Skeletal muscle cell (primary cell): Measurements from ENCODE around the gene SYT17.

Experiments
- DNase-seq: peaks from one replicate; pipeline ENCODE4 v3.0.0-alpha.2; 2010; ENCODE audit warnings: low read depth
- H3K4me3 ChIP-seq: 2 replicates; pipeline ENCODE4 v1.5.1; 2011; ENCODE audit warnings: low read depth, mild to moderate bottlenecking, control low read depth, low read length, moderate library complexity

The SYT17 gene

GRCh38 chr16:19203374-19203966 lies 35.4 kb downstream of the SYT17 start:
- H3K4me3 ChIP-seq, result no peak overlapping the region
- no peak for DNase-seq

GRCh38 chr16:19210280-19210924 lies 42.4 kb downstream of the SYT17 start:
- H3K4me3 ChIP-seq, result no peak overlapping the region
- no peak for DNase-seq

- no peak overlapping the region for H3K4me3 ChIP-seq
- DNase-seq, result no peak
Observed at GRCh38 chr16:19210968-19211367, 42.9 kb downstream of the SYT17 start.

- H3K4me3 ChIP-seq, result no peak overlapping the region
- DNase-seq, result no peak
Observed at GRCh38 chr16:19212059-19212458, 44.0 kb downstream of the SYT17 start.

GRCh38 chr16:19213885-19214284 lies 45.8 kb downstream of the SYT17 start:
- no peak for DNase-seq
- H3K4me3 ChIP-seq, result no peak overlapping the region

- no peak for DNase-seq
- H3K4me3 ChIP-seq, result no peak overlapping the region
Observed at GRCh38 chr16:19215705-19216104, 47.7 kb downstream of the SYT17 start.

- no peak overlapping the region for H3K4me3 ChIP-seq
Observed at GRCh38 chr16:19218581-19218980, 50.5 kb downstream of the SYT17 start.

GRCh38 chr16:19219836-19220235 lies 51.8 kb downstream of the SYT17 start:
- no peak for DNase-seq
- no peak overlapping the region for H3K4me3 ChIP-seq

More at GRCh38 chr16:19218581-19218980, 50.5 kb downstream of the SYT17 start:
- no peak for DNase-seq

GRCh38 chr16:19223235-19224170 lies 55.5 kb downstream of the SYT17 start:
- no peak for DNase-seq
- H3K4me3 ChIP-seq, result no peak overlapping the region

- H3K4me3 ChIP-seq, result no peak overlapping the region
- DNase-seq, result no peak
Observed at GRCh38 chr16:19225651-19226050, 57.6 kb downstream of the SYT17 start.

GRCh38 chr16:19227643-19228042 lies 59.6 kb downstream of the SYT17 start:
- DNase-seq, result no peak
- H3K4me3 ChIP-seq, result no peak overlapping the region

GRCh38 chr16:19228052-19228451 lies 60.0 kb downstream of the SYT17 start:
- H3K4me3 ChIP-seq, result no peak overlapping the region
- DNase-seq, result no peak

- no peak overlapping the region for H3K4me3 ChIP-seq
- DNase-seq, result no peak
Observed at GRCh38 chr16:19228575-19228974, 60.5 kb downstream of the SYT17 start.

GRCh38 chr16:19230575-19230974 lies 62.5 kb downstream of the SYT17 start:
- H3K4me3 ChIP-seq, result no peak overlapping the region
- DNase-seq, result no peak

- no peak overlapping the region for H3K4me3 ChIP-seq
- DNase-seq, result no peak
Observed at GRCh38 chr16:19231881-19232280, 63.8 kb downstream of the SYT17 start.

GRCh38 chr16:19232988-19233387 lies 64.9 kb downstream of the SYT17 start:
- DNase-seq, result no peak
- H3K4me3 ChIP-seq, result no peak overlapping the region

- no peak overlapping the region for H3K4me3 ChIP-seq
- no peak for DNase-seq
Observed at GRCh38 chr16:19235478-19235877, 67.4 kb downstream of the SYT17 start.

- no peak for DNase-seq
- no peak overlapping the region for H3K4me3 ChIP-seq
Observed at GRCh38 chr16:19235886-19236285, 67.8 kb downstream of the SYT17 start.

GRCh38 chr16:19236561-19237209 lies 68.6 kb downstream of the SYT17 start:
- H3K4me3 ChIP-seq, result no peak overlapping the region
- no peak for DNase-seq

GRCh38 chr16:19238406-19238805 lies 70.4 kb downstream of the SYT17 start:
- H3K4me3 ChIP-seq, result no peak overlapping the region
- DNase-seq, result no peak
